ENCODE results near the gene SRPK3.

DNA sequence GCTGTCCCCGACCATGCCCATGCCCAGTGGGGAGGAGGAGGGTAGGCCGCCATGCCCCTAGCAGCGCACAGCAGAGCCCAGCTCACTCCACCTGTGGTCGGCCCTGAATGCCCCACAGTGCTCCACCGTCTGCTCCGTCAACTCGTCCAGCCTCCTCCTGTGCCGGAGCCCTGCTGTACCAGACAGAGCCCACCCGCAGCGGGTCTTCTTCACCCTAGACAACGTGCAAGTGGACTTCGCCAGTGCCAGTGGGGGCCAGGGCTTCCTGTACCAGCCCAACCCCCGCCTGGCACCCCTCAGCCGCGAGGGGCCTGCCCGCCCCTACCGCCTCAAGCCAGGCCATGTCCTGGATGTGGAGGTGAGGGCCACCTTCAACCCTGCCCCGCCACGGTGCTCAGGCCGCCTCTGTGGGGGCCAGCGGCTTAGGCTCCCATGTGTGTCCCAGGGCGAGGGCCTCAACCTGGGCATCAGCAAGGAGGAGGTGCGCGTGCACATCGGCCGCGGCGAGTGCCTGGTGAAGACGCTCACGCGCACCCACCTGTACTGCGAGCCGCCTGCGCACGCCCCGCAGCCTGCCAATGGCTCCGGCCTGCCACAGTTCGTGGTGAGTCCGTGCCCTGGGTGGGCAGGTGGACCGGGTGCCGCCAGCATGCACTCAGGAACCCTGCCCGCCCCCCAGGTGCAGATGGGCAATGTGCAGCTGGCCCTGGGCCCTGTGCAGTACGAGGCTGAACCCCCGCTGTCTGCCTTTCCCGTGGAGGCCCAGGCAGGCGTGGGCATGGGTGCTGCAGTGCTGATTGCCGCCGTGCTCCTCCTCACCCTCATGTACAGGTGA lies 6.9 kb upstream of the SRPK3 start:
- TF ChIP-seq, protein P1, sequence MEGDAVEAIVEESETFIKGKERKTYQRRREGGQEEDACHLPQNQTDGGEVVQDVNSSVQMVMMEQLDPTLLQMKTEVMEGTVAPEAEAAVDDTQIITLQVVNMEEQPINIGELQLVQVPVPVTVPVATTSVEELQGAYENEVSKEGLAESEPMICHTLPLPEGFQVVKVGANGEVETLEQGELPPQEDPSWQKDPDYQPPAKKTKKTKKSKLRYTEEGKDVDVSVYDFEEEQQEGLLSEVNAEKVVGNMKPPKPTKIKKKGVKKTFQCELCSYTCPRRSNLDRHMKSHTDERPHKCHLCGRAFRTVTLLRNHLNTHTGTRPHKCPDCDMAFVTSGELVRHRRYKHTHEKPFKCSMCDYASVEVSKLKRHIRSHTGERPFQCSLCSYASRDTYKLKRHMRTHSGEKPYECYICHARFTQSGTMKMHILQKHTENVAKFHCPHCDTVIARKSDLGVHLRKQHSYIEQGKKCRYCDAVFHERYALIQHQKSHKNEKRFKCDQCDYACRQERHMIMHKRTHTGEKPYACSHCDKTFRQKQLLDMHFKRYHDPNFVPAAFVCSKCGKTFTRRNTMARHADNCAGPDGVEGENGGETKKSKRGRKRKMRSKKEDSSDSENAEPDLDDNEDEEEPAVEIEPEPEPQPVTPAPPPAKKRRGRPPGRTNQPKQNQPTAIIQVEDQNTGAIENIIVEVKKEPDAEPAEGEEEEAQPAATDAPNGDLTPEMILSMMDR (IDR thresholded peaks at IDR 0.05; ENCODE audit: low read depth, low read length) = no peak
- TF ChIP-seq POLR2A (IDR thresholded peaks at IDR 0.05; ENCODE audit: extremely low read depth, insufficient read length) (no peak), MYC (IDR thresholded peaks at IDR 0.05; ENCODE audit: low read depth, low read length) (no peak)
- TF ChIP-seq, protein P2, sequence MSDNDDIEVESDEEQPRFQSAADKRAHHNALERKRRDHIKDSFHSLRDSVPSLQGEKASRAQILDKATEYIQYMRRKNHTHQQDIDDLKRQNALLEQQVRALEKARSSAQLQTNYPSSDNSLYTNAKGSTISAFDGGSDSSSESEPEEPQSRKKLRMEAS (IDR thresholded peaks at IDR 0.05; ENCODE audit: low read depth, low read length) = no peak
